Measurements from ENCODE around the gene PHOX2B. TPM values are rescaled to one million over a fixed set of nuclear protein-coding genes. Genes with fewer than 3 reads are reported as not detected.
A peak's percentile ranks its signal among the peaks of the same experiment; 100 is the strongest.
"Not testable (repeated sequence)": the region's sequence is repeated elsewhere in the genome, so short reads cannot be mapped to it uniquely, and the experiment has no call there.

The PHOX2B gene
- total RNA-seq, 1 donor from 2014 or later: not detected

- H3K27me3 ChIP-seq (ENCODE audit: control insufficient read depth in 3 of 3, insufficient read depth in 3 of 3, low read length in 3 of 3): peaks cover 89 to 95% (median 92%) of the 10 kb centered on the region in 3 donors
- no peak overlapping the region for H3K9ac ChIP-seq (ENCODE audit: low read depth in 1 of 3, low read length in 3 of 3)
- no peak overlapping the region for H3K4me3 ChIP-seq (ENCODE audit: low read length in 3 of 3)
- H3K27ac ChIP-seq (ENCODE audit: low read depth, low read length): no peak overlapping the region
- H3K4me1 ChIP-seq (ENCODE audit: control insufficient read depth in 3 of 3, insufficient read depth in 3 of 3, low read length in 3 of 3): peaks cover 0 to 17% (median 14%) of the 10 kb centered on the region in 3 donors
- H3K36me3 ChIP-seq (ENCODE audit: control insufficient read depth in 3 of 3, insufficient read depth in 3 of 3, low read length in 3 of 3): no peaks in the 10 kb centered on the region
- H3K9me3 ChIP-seq (ENCODE audit: control insufficient read depth in 3 of 3, low read length in 3 of 3): no peaks in the 10 kb centered on the region
Measured at GRCh38 chr4:41749631-41750039, 1.1 kb upstream of the PHOX2B start.

GRCh38 chr4:41748074-41748570 lies 403 bp downstream of the PHOX2B start:
- peaks cover 0 to 17% (median 14%) of the 10 kb centered on the region in 3 donors for H3K4me1 ChIP-seq (ENCODE audit: control insufficient read depth in 3 of 3, insufficient read depth in 3 of 3, low read length in 3 of 3)
- no peak overlapping the region for H3K27ac ChIP-seq (ENCODE audit: low read depth, low read length)
- peaks cover 89 to 93% (median 91%) of the 10 kb centered on the region in 3 donors for H3K27me3 ChIP-seq (ENCODE audit: control insufficient read depth in 3 of 3, insufficient read depth in 3 of 3, low read length in 3 of 3)
- H3K9ac ChIP-seq (ENCODE audit: low read depth in 1 of 3, low read length in 3 of 3): no peak overlapping the region
- H3K4me3 ChIP-seq (ENCODE audit: low read length in 3 of 3): no peak overlapping the region
- H3K36me3 ChIP-seq (ENCODE audit: control insufficient read depth in 3 of 3, insufficient read depth in 3 of 3, low read length in 3 of 3): no peaks in the 10 kb centered on the region
- H3K9me3 ChIP-seq (ENCODE audit: control insufficient read depth in 3 of 3, low read length in 3 of 3): no peaks in the 10 kb centered on the region

GRCh38 chr4:41747230-41748055 lies 1.1 kb downstream of the PHOX2B start:
- Histone ChIP-seq H3K27me3 (ENCODE audit: control insufficient read depth in 3 of 3, insufficient read depth in 3 of 3, low read length in 3 of 3) (peaks cover 85 to 92% (median 89%) of the 10 kb centered on the region in 3 donors), H3K9ac (ENCODE audit: low read depth in 1 of 3, low read length in 3 of 3) (no peak overlapping the region), H3K27ac (ENCODE audit: low read depth, low read length) (no peak overlapping the region), H3K9me3 (ENCODE audit: control insufficient read depth in 3 of 3, low read length in 3 of 3) (no peaks in the 10 kb centered on the region), H3K36me3 (ENCODE audit: control insufficient read depth in 3 of 3, insufficient read depth in 3 of 3, low read length in 3 of 3) (no peaks in the 10 kb centered on the region), H3K4me3 (ENCODE audit: low read length in 3 of 3) (peak overlapping the region in 1 of 3 donors; percentile 52), H3K4me1 (ENCODE audit: control insufficient read depth in 3 of 3, insufficient read depth in 3 of 3, low read length in 3 of 3) (peaks cover 0 to 17% (median 14%) of the 10 kb centered on the region in 3 donors)

- H3K36me3 ChIP-seq (ENCODE audit: control insufficient read depth in 3 of 3, insufficient read depth in 3 of 3, low read length in 3 of 3): no peaks in the 10 kb centered on the region
- no peak overlapping the region for H3K9ac ChIP-seq (ENCODE audit: low read depth in 1 of 3, low read length in 3 of 3)
- peaks cover 0 to 17% (median 14%) of the 10 kb centered on the region in 3 donors for H3K4me1 ChIP-seq (ENCODE audit: control insufficient read depth in 3 of 3, insufficient read depth in 3 of 3, low read length in 3 of 3)
- H3K9me3 ChIP-seq (ENCODE audit: control insufficient read depth in 3 of 3, low read length in 3 of 3): no peaks in the 10 kb centered on the region
- H3K27me3 ChIP-seq (ENCODE audit: control insufficient read depth in 3 of 3, insufficient read depth in 3 of 3, low read length in 3 of 3): peaks cover 81 to 84% (median 81%) of the 10 kb centered on the region in 3 donors
- no peak overlapping the region for H3K27ac ChIP-seq (ENCODE audit: low read depth, low read length)
- H3K4me3 ChIP-seq (ENCODE audit: low read length in 3 of 3): no peak overlapping the region
Measured at GRCh38 chr4:41746440-41747229, 1.9 kb downstream of the PHOX2B start.

- H3K9me3 ChIP-seq (ENCODE audit: control insufficient read depth in 3 of 3, low read length in 3 of 3): no peaks in the 10 kb centered on the region
- no peak overlapping the region for H3K4me3 ChIP-seq (ENCODE audit: low read length in 3 of 3)
- H3K27me3 ChIP-seq (ENCODE audit: control insufficient read depth in 3 of 3, insufficient read depth in 3 of 3, low read length in 3 of 3): peaks cover 75 to 78% (median 75%) of the 10 kb centered on the region in 3 donors
- no peak overlapping the region for H3K9ac ChIP-seq (ENCODE audit: low read depth in 1 of 3, low read length in 3 of 3)
- H3K36me3 ChIP-seq (ENCODE audit: control insufficient read depth in 3 of 3, insufficient read depth in 3 of 3, low read length in 3 of 3): no peaks in the 10 kb centered on the region
- H3K4me1 ChIP-seq (ENCODE audit: control insufficient read depth in 3 of 3, insufficient read depth in 3 of 3, low read length in 3 of 3): peaks cover 0 to 11% (median 10%) of the 10 kb centered on the region in 3 donors
- H3K27ac ChIP-seq (ENCODE audit: low read depth, low read length): no peak overlapping the region
Measured at GRCh38 chr4:41746025-41746439, 2.5 kb downstream of the PHOX2B start.

- H3K27me3 ChIP-seq (ENCODE audit: control insufficient read depth in 3 of 3, insufficient read depth in 3 of 3, low read length in 3 of 3): peaks cover 70 to 72% (median 70%) of the 10 kb centered on the region in 3 donors
- H3K36me3 ChIP-seq (ENCODE audit: control insufficient read depth in 3 of 3, insufficient read depth in 3 of 3, low read length in 3 of 3): no peaks in the 10 kb centered on the region
- peaks cover 0 to 10% (median 6%) of the 10 kb centered on the region in 3 donors for H3K4me1 ChIP-seq (ENCODE audit: control insufficient read depth in 3 of 3, insufficient read depth in 3 of 3, low read length in 3 of 3)
- no peaks in the 10 kb centered on the region for H3K9me3 ChIP-seq (ENCODE audit: control insufficient read depth in 3 of 3, low read length in 3 of 3)
- no peak overlapping the region for H3K27ac ChIP-seq (ENCODE audit: low read depth, low read length)
- H3K4me3 ChIP-seq (ENCODE audit: low read length in 3 of 3): no peak overlapping the region
- no peak overlapping the region for H3K9ac ChIP-seq (ENCODE audit: low read depth in 1 of 3, low read length in 3 of 3)
Measured at GRCh38 chr4:41745292-41746024, 3.1 kb downstream of the PHOX2B start.

GRCh38 chr4:41744572-41745291 lies 3.8 kb downstream of the PHOX2B start:
- H3K9me3 ChIP-seq (ENCODE audit: control insufficient read depth in 3 of 3, low read length in 3 of 3): no peaks in the 10 kb centered on the region
- no peak overlapping the region for H3K4me3 ChIP-seq (ENCODE audit: low read length in 3 of 3)
- H3K27ac ChIP-seq (ENCODE audit: low read depth, low read length): no peak overlapping the region
- H3K9ac ChIP-seq (ENCODE audit: low read depth in 1 of 3, low read length in 3 of 3): no peak overlapping the region
- no peaks in the 10 kb centered on the region for H3K36me3 ChIP-seq (ENCODE audit: control insufficient read depth in 3 of 3, insufficient read depth in 3 of 3, low read length in 3 of 3)
- peaks cover 64 to 66% (median 64%) of the 10 kb centered on the region in 3 donors for H3K27me3 ChIP-seq (ENCODE audit: control insufficient read depth in 3 of 3, insufficient read depth in 3 of 3, low read length in 3 of 3)
- H3K4me1 ChIP-seq (ENCODE audit: control insufficient read depth in 3 of 3, insufficient read depth in 3 of 3, low read length in 3 of 3): peaks cover 0 to 6% (median 6%) of the 10 kb centered on the region in 3 donors

- H3K9me3 ChIP-seq (ENCODE audit: control insufficient read depth in 3 of 3, low read length in 3 of 3): no peaks in the 10 kb centered on the region
- no peaks in the 10 kb centered on the region for H3K4me1 ChIP-seq (ENCODE audit: control insufficient read depth in 3 of 3, insufficient read depth in 3 of 3, low read length in 3 of 3)
- H3K4me3 ChIP-seq (ENCODE audit: low read length in 3 of 3): no peak overlapping the region
- H3K27ac ChIP-seq (ENCODE audit: low read depth, low read length): no peak overlapping the region
- H3K36me3 ChIP-seq (ENCODE audit: control insufficient read depth in 3 of 3, insufficient read depth in 3 of 3, low read length in 3 of 3): no peaks in the 10 kb centered on the region
- no peak overlapping the region for H3K9ac ChIP-seq (ENCODE audit: low read depth in 1 of 3, low read length in 3 of 3)
- peaks cover 33 to 40% (median 36%) of the 10 kb centered on the region in 3 donors for H3K27me3 ChIP-seq (ENCODE audit: control insufficient read depth in 3 of 3, insufficient read depth in 3 of 3, low read length in 3 of 3)
Measured at GRCh38 chr4:41741354-41741753, 7.2 kb downstream of the PHOX2B start.

GRCh38 chr4:41737491-41737890 lies 11.0 kb downstream of the PHOX2B start:
- not testable (repeated sequence) for H3K4me3 ChIP-seq (ENCODE audit: low read length in 3 of 3); H3K4me1 ChIP-seq (ENCODE audit: control insufficient read depth in 3 of 3, insufficient read depth in 3 of 3, low read length in 3 of 3); H3K36me3 ChIP-seq (ENCODE audit: control insufficient read depth in 3 of 3, insufficient read depth in 3 of 3, low read length in 3 of 3); H3K27ac ChIP-seq (ENCODE audit: low read depth, low read length); H3K9ac ChIP-seq (ENCODE audit: low read depth in 1 of 3, low read length in 3 of 3); H3K9me3 ChIP-seq (ENCODE audit: control insufficient read depth in 3 of 3, low read length in 3 of 3)
- peaks cover 7 to 14% (median 8%) of the 10 kb centered on the region in 3 donors for H3K27me3 ChIP-seq (ENCODE audit: control insufficient read depth in 3 of 3, insufficient read depth in 3 of 3, low read length in 3 of 3)
